ENCODE measurements around the gene FNIP2. TPM values are rescaled to one million over a fixed set of nuclear protein-coding genes. Genes with fewer than 3 reads are reported as not detected.

The FNIP2 gene
- total and polyA plus RNA-seq, 2 experiments from 2014 or later: 1.8 to 22.4 TPM

- whole genome bisulfite sequencing, 2 experiments (ENCODE audit: low coverage in 1 of 2, low lambda C conversion rate in 2 of 2, missing lambda C conversion rate in 2 of 2): 85 to 96% methylated on average over 4 of the region's 4 CpGs
These were observed 71.3 kb downstream of the FNIP2 start for GRCh38 chr4:158840131-158840530.

GRCh38 chr4:158841540-158841939, 72.7 kb downstream of the FNIP2 start:
- H3K36me3 ChIP-seq (ENCODE audit: low read depth): 0 out of 2 replicates have a peak, but pooled peaks cover 3% of the 10 kb centered on the region
- no peak overlapping the region for H3K9ac ChIP-seq
- TF ChIP-seq EZH2 (IDR thresholded peaks at IDR 0.05; ENCODE audit: insufficient read depth, poor library complexity, severe bottlenecking): no peak
- no peak for TF ChIP-seq EZH2phosphoT487 (IDR thresholded peaks at IDR 0.05; ENCODE audit: insufficient read depth, low read depth)
- no peaks in the 10 kb centered on the region for H4K20me1 ChIP-seq (ENCODE audit: insufficient read depth)
- no peaks in the 10 kb centered on the region for H3K9me2 ChIP-seq (ENCODE audit: insufficient read depth)
- no peak overlapping the region for H3K4me2 ChIP-seq (ENCODE audit: unreplicated experiment)
- H3F3A ChIP-seq (ENCODE audit: insufficient read depth): no peaks in the 10 kb centered on the region
- H2AFZ ChIP-seq: no peak overlapping the region
- no peaks in the 10 kb centered on the region for H3K79me2 ChIP-seq (ENCODE audit: insufficient read depth)
- no peak for DNase-seq
- in situ Hi-C loops (cut with MboI): no loop called here
- no peaks in the 10 kb centered on the region for H3K27me3 ChIP-seq (replicated peaks; ENCODE audit: insufficient read depth)
- H3K9me3 ChIP-seq (ENCODE audit: low read depth): no peaks in the 10 kb centered on the region
- 89 to 96% methylated on average over 3 of the region's 3 CpGs for WGBS, 2 experiments (ENCODE audit: low coverage in 1 of 2, low lambda C conversion rate in 2 of 2, missing lambda C conversion rate in 2 of 2)
- H3K4me3 ChIP-seq: no peak overlapping the region
- H3K4me1 ChIP-seq (ENCODE audit: insufficient read depth): no peaks in the 10 kb centered on the region
- H3K27ac ChIP-seq: no peak overlapping the region

More at GRCh38 chr4:158840131-158840530, 71.3 kb downstream of the FNIP2 start:
- Histone ChIP-seq H3K4me2 (ENCODE audit: unreplicated experiment) (no peak overlapping the region), H3K27me3 (replicated peaks; ENCODE audit: insufficient read depth) (no peaks in the 10 kb centered on the region), H2AFZ (no peak overlapping the region), H3K9me2 (ENCODE audit: insufficient read depth) (no peaks in the 10 kb centered on the region), H3K9ac (no peak overlapping the region), H3K4me3 (no peak overlapping the region), H3K27ac (no peak overlapping the region), H3K79me2 (ENCODE audit: insufficient read depth) (no peaks in the 10 kb centered on the region), H4K20me1 (ENCODE audit: insufficient read depth) (no peaks in the 10 kb centered on the region), H3K4me1 (ENCODE audit: insufficient read depth) (no peaks in the 10 kb centered on the region), H3K9me3 (ENCODE audit: low read depth) (no peaks in the 10 kb centered on the region), H3K36me3 (ENCODE audit: low read depth) (peaks cover 8% of the 10 kb centered on the region; the same call in 1 of the 2 replicates), H3F3A (ENCODE audit: insufficient read depth) (no peaks in the 10 kb centered on the region)
- no peak for TF ChIP-seq EZH2 (IDR thresholded peaks at IDR 0.05; ENCODE audit: insufficient read depth, poor library complexity, severe bottlenecking)
- TF ChIP-seq EZH2phosphoT487 (IDR thresholded peaks at IDR 0.05; ENCODE audit: insufficient read depth, low read depth): no peak
- DNase-seq: no peak
- in situ Hi-C loops (cut with MboI): no loop called here

- no peak for DNase-seq
- Histone ChIP-seq H3K4me2 (ENCODE audit: unreplicated experiment) (no peak overlapping the region), H3K79me2 (ENCODE audit: insufficient read depth) (no peaks in the 10 kb centered on the region), H3K27me3 (replicated peaks; ENCODE audit: insufficient read depth) (no peaks in the 10 kb centered on the region), H3K9me2 (ENCODE audit: insufficient read depth) (no peaks in the 10 kb centered on the region), H3F3A (ENCODE audit: insufficient read depth) (no peaks in the 10 kb centered on the region), H3K9ac (no peak overlapping the region), H2AFZ (no peak overlapping the region), H3K36me3 (ENCODE audit: low read depth) (0 out of 2 replicates have a peak, but pooled peaks cover 3% of the 10 kb centered on the region), H3K4me3 (no peak overlapping the region), H3K4me1 (ENCODE audit: insufficient read depth) (no peaks in the 10 kb centered on the region), H4K20me1 (ENCODE audit: insufficient read depth) (no peaks in the 10 kb centered on the region), H3K9me3 (ENCODE audit: low read depth) (no peaks in the 10 kb centered on the region), H3K27ac (no peak overlapping the region)
- in situ Hi-C loops (cut with MboI): loop anchor here (5.0 kb wide), 1 partner anchor 113 kb away; no protein-coding TSS in a partner anchor
- WGBS, 2 experiments (ENCODE audit: low coverage in 1 of 2, low lambda C conversion rate in 2 of 2, missing lambda C conversion rate in 2 of 2): 95 to 99% methylated on average over 4 of the region's 4 CpGs
- TF ChIP-seq EZH2phosphoT487 (IDR thresholded peaks at IDR 0.05; ENCODE audit: insufficient read depth, low read depth) (no peak), EZH2 (IDR thresholded peaks at IDR 0.05; ENCODE audit: insufficient read depth, poor library complexity, severe bottlenecking) (no peak)
These were observed 76.7 kb downstream of the FNIP2 start for GRCh38 chr4:158845311-158846041.

GRCh38 chr4:158847535-158847934, 78.7 kb downstream of the FNIP2 start:
- Histone ChIP-seq H3F3A (ENCODE audit: insufficient read depth) (no peaks in the 10 kb centered on the region), H3K9ac (no peak overlapping the region), H3K36me3 (ENCODE audit: low read depth) (peaks cover 4% of the 10 kb centered on the region; the same call in 1 of the 2 replicates), H2AFZ (no peak overlapping the region), H4K20me1 (ENCODE audit: insufficient read depth) (no peaks in the 10 kb centered on the region), H3K4me2 (ENCODE audit: unreplicated experiment) (no peak overlapping the region), H3K4me3 (no peak overlapping the region), H3K9me3 (ENCODE audit: low read depth) (no peaks in the 10 kb centered on the region), H3K27me3 (replicated peaks; ENCODE audit: insufficient read depth) (no peaks in the 10 kb centered on the region), H3K9me2 (ENCODE audit: insufficient read depth) (no peaks in the 10 kb centered on the region), H3K4me1 (ENCODE audit: insufficient read depth) (no peaks in the 10 kb centered on the region), H3K79me2 (ENCODE audit: insufficient read depth) (no peaks in the 10 kb centered on the region), H3K27ac (no peak overlapping the region)
- in situ Hi-C loops (cut with MboI): loop anchor here (5.0 kb wide), 1 partner anchor 115 kb away; no protein-coding TSS in a partner anchor
- no peak for DNase-seq
- 87 to 88% methylated on average over 4 of the region's 4 CpGs for WGBS, 2 experiments (ENCODE audit: low coverage in 1 of 2, low lambda C conversion rate in 2 of 2, missing lambda C conversion rate in 2 of 2)
- TF ChIP-seq EZH2phosphoT487 (IDR thresholded peaks at IDR 0.05; ENCODE audit: insufficient read depth, low read depth) (no peak), EZH2 (IDR thresholded peaks at IDR 0.05; ENCODE audit: insufficient read depth, poor library complexity, severe bottlenecking) (no peak)
